ENCODE measurements around the gene CCDC88C.

CCDC88C gene

GRCh38 chr14:91309756-91310280, 107.8 kb downstream of the CCDC88C start:
- TF ChIP-seq, protein P1, sequence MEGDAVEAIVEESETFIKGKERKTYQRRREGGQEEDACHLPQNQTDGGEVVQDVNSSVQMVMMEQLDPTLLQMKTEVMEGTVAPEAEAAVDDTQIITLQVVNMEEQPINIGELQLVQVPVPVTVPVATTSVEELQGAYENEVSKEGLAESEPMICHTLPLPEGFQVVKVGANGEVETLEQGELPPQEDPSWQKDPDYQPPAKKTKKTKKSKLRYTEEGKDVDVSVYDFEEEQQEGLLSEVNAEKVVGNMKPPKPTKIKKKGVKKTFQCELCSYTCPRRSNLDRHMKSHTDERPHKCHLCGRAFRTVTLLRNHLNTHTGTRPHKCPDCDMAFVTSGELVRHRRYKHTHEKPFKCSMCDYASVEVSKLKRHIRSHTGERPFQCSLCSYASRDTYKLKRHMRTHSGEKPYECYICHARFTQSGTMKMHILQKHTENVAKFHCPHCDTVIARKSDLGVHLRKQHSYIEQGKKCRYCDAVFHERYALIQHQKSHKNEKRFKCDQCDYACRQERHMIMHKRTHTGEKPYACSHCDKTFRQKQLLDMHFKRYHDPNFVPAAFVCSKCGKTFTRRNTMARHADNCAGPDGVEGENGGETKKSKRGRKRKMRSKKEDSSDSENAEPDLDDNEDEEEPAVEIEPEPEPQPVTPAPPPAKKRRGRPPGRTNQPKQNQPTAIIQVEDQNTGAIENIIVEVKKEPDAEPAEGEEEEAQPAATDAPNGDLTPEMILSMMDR (IDR thresholded peaks at IDR 0.05; ENCODE audit: poor library complexity, severe bottlenecking), result no peak
- H3K27ac ChIP-seq (ENCODE audit: poor library complexity, severe bottlenecking), result no peak overlapping the region
- H3K27me3 ChIP-seq (ENCODE audit: insufficient read depth, poor library complexity, severe bottlenecking), result no peaks in the 10 kb centered on the region
- no peak for DNase-seq (ENCODE audit: low spot score)
- peaks cover 78% of the 10 kb centered on the region for H3K36me3 ChIP-seq (ENCODE audit: low read depth)
- ATAC-seq (ENCODE audit: low read depth), result no peak
- no peaks in the 10 kb centered on the region for H3K9me3 ChIP-seq (ENCODE audit: severe bottlenecking)
- H3K4me3 ChIP-seq (ENCODE audit: severe bottlenecking), result no peak overlapping the region
- H3K4me1 ChIP-seq (ENCODE audit: insufficient read depth, poor library complexity, severe bottlenecking), result no peaks in the 10 kb centered on the region

DNA sequence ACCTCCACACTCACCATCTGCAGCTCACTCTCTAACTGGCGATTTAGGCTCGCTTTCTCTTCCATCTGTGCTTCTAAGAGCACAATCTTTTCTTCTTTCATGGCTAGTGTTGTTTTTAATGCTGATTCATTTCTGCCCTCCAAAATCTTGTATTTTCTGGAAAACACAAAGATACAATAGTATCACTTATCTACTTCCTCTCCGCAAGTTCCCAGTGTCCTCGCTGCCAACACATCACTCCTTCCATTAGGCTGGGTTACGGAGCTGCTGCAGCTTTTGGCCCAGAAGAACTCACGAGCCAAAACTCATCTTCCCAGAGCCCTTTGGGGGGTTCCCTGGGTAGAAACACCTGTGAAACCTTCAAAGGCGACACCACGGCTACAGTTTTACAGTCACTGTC, 109.3 kb downstream of the CCDC88C start:
- Histone ChIP-seq H3K4me3 (ENCODE audit: severe bottlenecking) (no peak overlapping the region), H3K36me3 (ENCODE audit: low read depth) (peaks cover 82% of the 10 kb centered on the region), H3K4me1 (ENCODE audit: insufficient read depth, poor library complexity, severe bottlenecking) (no peaks in the 10 kb centered on the region), H3K9me3 (ENCODE audit: severe bottlenecking) (no peaks in the 10 kb centered on the region), H3K27ac (ENCODE audit: poor library complexity, severe bottlenecking) (no peak overlapping the region), H3K27me3 (ENCODE audit: insufficient read depth, poor library complexity, severe bottlenecking) (no peaks in the 10 kb centered on the region)
- DNase-seq (ENCODE audit: low spot score) (no peak), ATAC-seq (ENCODE audit: low read depth) (no peak)
- TF ChIP-seq, protein P1 (IDR thresholded peaks at IDR 0.05; ENCODE audit: poor library complexity, severe bottlenecking), result no peak

DNA sequence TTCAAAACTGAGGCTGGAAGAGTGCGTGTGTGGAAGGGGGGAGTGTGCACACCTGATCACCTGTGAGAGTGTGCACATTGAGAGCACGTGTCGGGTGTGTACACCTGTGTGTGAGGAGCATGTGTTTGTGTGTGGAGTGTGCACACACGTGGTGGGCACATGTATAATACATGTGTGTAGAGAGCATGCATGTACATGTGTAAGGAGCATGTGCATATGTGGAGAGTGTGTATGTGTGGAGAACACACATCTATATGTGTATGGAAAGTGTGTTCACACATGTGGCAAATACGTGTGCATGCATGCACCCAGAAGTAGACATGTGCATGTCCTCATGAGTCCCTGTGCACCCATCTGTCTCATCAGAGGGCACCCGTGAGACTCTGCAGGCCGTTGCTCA, 110.0 kb downstream of the CCDC88C start:
- ATAC-seq (ENCODE audit: low read depth) (no peak), DNase-seq (ENCODE audit: low spot score) (no peak)
- Histone ChIP-seq H3K36me3 (ENCODE audit: low read depth) (peaks cover 79% of the 10 kb centered on the region), H3K9me3 (ENCODE audit: severe bottlenecking) (no peaks in the 10 kb centered on the region), H3K4me1 (ENCODE audit: insufficient read depth, poor library complexity, severe bottlenecking) (no peaks in the 10 kb centered on the region), H3K27ac (ENCODE audit: poor library complexity, severe bottlenecking) (no peak overlapping the region), H3K27me3 (ENCODE audit: insufficient read depth, poor library complexity, severe bottlenecking) (no peaks in the 10 kb centered on the region), H3K4me3 (ENCODE audit: severe bottlenecking) (no peak overlapping the region)
- TF ChIP-seq, protein P1 (IDR thresholded peaks at IDR 0.05; ENCODE audit: poor library complexity, severe bottlenecking), result no peak

- Histone ChIP-seq H3K27me3 (ENCODE audit: insufficient read depth, poor library complexity, severe bottlenecking) (no peaks in the 10 kb centered on the region), H3K36me3 (ENCODE audit: low read depth) (peaks cover 76% of the 10 kb centered on the region), H3K9me3 (ENCODE audit: severe bottlenecking) (no peaks in the 10 kb centered on the region), H3K4me1 (ENCODE audit: insufficient read depth, poor library complexity, severe bottlenecking) (no peaks in the 10 kb centered on the region), H3K27ac (ENCODE audit: poor library complexity, severe bottlenecking) (no peak overlapping the region), H3K4me3 (ENCODE audit: severe bottlenecking) (no peak overlapping the region)
- ATAC-seq (ENCODE audit: low read depth) (no peak), DNase-seq (ENCODE audit: low spot score) (no peak)
- TF ChIP-seq, protein P1 (IDR thresholded peaks at IDR 0.05; ENCODE audit: poor library complexity, severe bottlenecking), result no peak
Observed at GRCh38 chr14:91307046-91307445, 110.6 kb downstream of the CCDC88C start.

DNA sequence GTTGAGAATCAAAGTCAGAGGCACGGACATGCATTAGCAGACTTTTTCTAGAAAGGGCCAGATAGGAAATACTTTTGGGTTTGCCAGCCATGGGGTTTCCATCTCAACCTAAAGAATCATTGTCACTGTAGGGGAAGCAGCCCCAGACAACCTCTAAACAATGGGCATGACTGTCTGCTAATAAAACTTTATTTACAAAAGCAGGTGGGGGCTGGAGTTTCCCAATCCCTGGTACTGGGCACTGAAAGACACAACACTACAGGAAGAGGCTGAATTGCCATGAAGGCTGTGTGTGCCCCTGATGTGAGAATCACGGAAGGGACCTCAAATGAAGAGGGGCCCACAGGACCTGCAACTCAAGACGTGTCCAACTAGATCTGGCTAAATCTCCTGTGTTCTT, 111.1 kb downstream of the CCDC88C start:
- TF ChIP-seq, protein P1 (IDR thresholded peaks at IDR 0.05; ENCODE audit: poor library complexity, severe bottlenecking), result no peak
- Histone ChIP-seq H3K36me3 (ENCODE audit: low read depth) (peaks cover 76% of the 10 kb centered on the region), H3K4me3 (ENCODE audit: severe bottlenecking) (no peak overlapping the region), H3K4me1 (ENCODE audit: insufficient read depth, poor library complexity, severe bottlenecking) (no peaks in the 10 kb centered on the region), H3K27ac (ENCODE audit: poor library complexity, severe bottlenecking) (no peak overlapping the region), H3K27me3 (ENCODE audit: insufficient read depth, poor library complexity, severe bottlenecking) (no peaks in the 10 kb centered on the region), H3K9me3 (ENCODE audit: severe bottlenecking) (no peaks in the 10 kb centered on the region)
- DNase-seq (ENCODE audit: low spot score), result no peak
- ATAC-seq (ENCODE audit: low read depth), result no peak

All from RWPE2 (cell line).